Lower leg skin (tissue), 4 donors: Measurements from ENCODE around the gene MYDGF. TPM values are rescaled to one million over a fixed set of nuclear protein-coding genes. Genes with fewer than 3 reads are reported as not detected.

Experiments
- DNase-seq, 2 donors: peaks; one replicate each; pipeline ENCODE4 v3.0.0-alpha.2; 2019; ENCODE audit warnings: low spot score in 2 of 2
- H3K4me3 ChIP-seq: fragments of 200-600 bp; sonication (generic); 2 replicates; pipeline ENCODE4 v1.5.1; 2017; ENCODE audit warnings: mild to moderate bottlenecking, low read depth; ENCODE audit not compliant: poor library complexity, severe bottlenecking
- CTCF ChIP-seq, 3 donors: fragments of 450-650 bp; IDR thresholded peaks; one replicate each; pipeline ENCODE4 v1.5.1; 2016; ENCODE audit warnings: antibody characterized with exemption in 3 of 3, mild to moderate bottlenecking in 3 of 3, moderate library complexity in 2 of 3
- POLR2A ChIP-seq, 2 donors: fragments of 450-650 bp; IDR thresholded peaks; one replicate each; pipeline ENCODE4 v1.6.1; 2016 to 2017; ENCODE audit warnings: antibody characterized with exemption in 2 of 2, mild to moderate bottlenecking in 1 of 2, moderate library complexity in 1 of 2
- WGBS, 2 donors: methylation state at CpG; one replicate each; pipeline ENCODE4 v1.1.5; 2018; 5-methylcytosine and 5-hydroxymethylcytosine counted together
- intact Hi-C: fragments of 100-400 bp; cut with DNase I; formaldehyde crosslinking; loops from one replicate; pipeline ENCODE4 v1.15.0; 2023; ENCODE audit warnings: low total_unique reads
- total RNA-seq, 4 donors: library from RNA; depleted of rRNA; stranded (reverse); fragments of >200 nt; gene quantifications; one replicate each; pipeline ENCODE4 v1.1.0, GENCODE V29; 2016

Gene MYDGF
- total RNA-seq, 4 donors from 2014 or later: 25.9 to 56.0 (median 29.6) TPM

GRCh38 chr19:4673726-4674125 is 3.6 kb upstream of the MYDGF start:
- TF ChIP-seq CTCF (IDR thresholded peaks at IDR 0.05) (no peak), POLR2A (IDR thresholded peaks at IDR 0.05) (no peak)
- no peak for DNase-seq
- 86 to 98% methylated on average over 4 of the region's 4 CpGs for WGBS, 2 donors
- intact Hi-C loops: no loop called here
- H3K4me3 ChIP-seq: no peak overlapping the region

GRCh38 chr19:4673216-4673615 is 3.1 kb upstream of the MYDGF start:
- no peak for TF ChIP-seq POLR2A (IDR thresholded peaks at IDR 0.05)
- no peak for TF ChIP-seq CTCF (IDR thresholded peaks at IDR 0.05)
- WGBS, 2 donors: 70 to 74% methylated on average over 4 of the region's 4 CpGs
- no peak for DNase-seq
- no peak overlapping the region for H3K4me3 ChIP-seq
- intact Hi-C loops: no loop called here

GRCh38 chr19:4671185-4671851 is 1.2 kb upstream of the MYDGF start:
- no peak for DNase-seq
- WGBS, 2 donors: 43 to 45% methylated on average over 10 of the region's 10 CpGs
- intact Hi-C loops: no loop called here

GRCh38 chr19:4664642-4665041 is 5.5 kb downstream of the MYDGF start:
- TF ChIP-seq POLR2A (IDR thresholded peaks at IDR 0.05): no peak
- DNase-seq: no peak
- H3K4me3 ChIP-seq: no peak overlapping the region
- intact Hi-C loops: no loop called here
- WGBS, 2 donors: 88 to 91% methylated on average over 12 of the region's 12 CpGs

More at GRCh38 chr19:4671185-4671851, 1.2 kb upstream of the MYDGF start:
- no peak for TF ChIP-seq POLR2A (IDR thresholded peaks at IDR 0.05)
- TF ChIP-seq CTCF (IDR thresholded peaks at IDR 0.05): no peak
- no peak overlapping the region for H3K4me3 ChIP-seq

- intact Hi-C loops: no loop called here
- no peak for TF ChIP-seq POLR2A (IDR thresholded peaks at IDR 0.05)
- TF ChIP-seq CTCF (IDR thresholded peaks at IDR 0.05): no peak
These were observed 7.3 kb downstream of the MYDGF start for GRCh38 chr19:4662812-4663211.

GRCh38 chr19:4662020-4662695 is 8.0 kb downstream of the MYDGF start:
- intact Hi-C loops: no loop called here
- H3K4me3 ChIP-seq: no peak overlapping the region
- no peak for DNase-seq
- 71 to 72% methylated on average over 20 of the region's 20 CpGs for WGBS, 2 donors
- TF ChIP-seq POLR2A (IDR thresholded peaks at IDR 0.05): no peak
- TF ChIP-seq CTCF (IDR thresholded peaks at IDR 0.05): no peak

More at GRCh38 chr19:4662812-4663211, 7.3 kb downstream of the MYDGF start:
- DNase-seq: no peak
- H3K4me3 ChIP-seq: no peak overlapping the region
- 72 to 84% methylated on average over 6 of the region's 6 CpGs for WGBS, 2 donors
